ENCODE results near the gene AOPEP. TPM values are rescaled to one million over a fixed set of nuclear protein-coding genes. Genes with fewer than 3 reads are reported as not detected.
A peak's percentile ranks its signal among the peaks of the same experiment; 100 is the strongest.

The AOPEP gene
- total RNA-seq, 4 donors from 2014 or later, result 149 to 306 (median 193) TPM

DNA sequence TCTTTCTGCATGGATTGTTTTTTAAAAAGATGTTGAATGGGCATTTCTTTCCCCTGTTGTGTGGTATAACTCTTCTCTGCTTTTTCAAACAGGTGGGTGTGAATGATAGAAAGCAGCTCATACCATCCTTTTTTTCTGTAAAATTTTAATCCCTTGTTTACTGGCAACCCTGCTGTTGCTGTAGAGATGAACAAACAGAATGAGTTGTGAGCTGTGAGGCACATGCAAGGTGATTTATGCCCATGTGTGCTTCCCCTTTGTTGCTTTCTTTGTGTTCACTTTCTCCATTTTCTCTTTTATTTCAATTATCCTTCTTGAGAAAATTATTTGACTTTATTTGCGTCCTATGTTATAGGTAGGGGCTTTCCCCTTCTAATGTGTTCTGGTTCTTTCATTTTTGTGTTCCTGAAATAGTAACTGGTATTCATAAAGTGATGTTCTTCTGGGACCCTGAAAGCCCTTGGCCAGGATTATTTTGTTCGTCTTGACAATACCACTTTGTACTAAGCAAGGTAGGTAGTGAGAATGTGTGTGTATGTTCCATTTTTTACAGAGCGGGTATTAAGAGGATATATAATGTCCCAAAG is 79.9 kb downstream of the AOPEP start:
- no peak for DNase-seq (ENCODE audit: low spot score in 2 of 2)

DNA sequence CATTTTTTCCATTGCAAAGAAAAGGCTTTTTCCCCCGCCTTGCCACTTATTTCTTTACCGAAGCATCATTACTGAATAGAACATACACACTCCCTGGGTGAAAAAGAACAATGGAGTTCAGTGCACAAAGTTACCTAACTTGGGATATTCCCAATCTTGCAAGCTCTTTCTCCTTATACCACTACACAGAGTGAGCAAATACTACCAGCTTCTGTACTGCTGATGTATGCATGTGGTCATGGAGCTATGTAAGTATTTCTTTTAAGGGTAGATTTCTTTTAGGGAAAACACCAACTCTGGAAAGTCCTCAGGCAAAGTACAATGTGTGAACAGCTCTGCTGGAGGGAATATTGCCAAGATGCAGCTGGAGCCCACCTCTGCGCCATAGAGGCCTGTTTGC is 81.1 kb downstream of the AOPEP start:
- Histone ChIP-seq H3K4me1 (peaks cover 59% of the 10 kb centered on the region), H3K9me3 (no peaks in the 10 kb centered on the region), H3K36me3 (no peaks in the 10 kb centered on the region), H3K27me3 (no peaks in the 10 kb centered on the region), H3K27ac (peak overlapping the region; percentile 94), H3K4me3 (no peak overlapping the region)
- TF ChIP-seq POLR2A (IDR thresholded peaks at IDR 0.05) (no peak), POLR2AphosphoS5 (IDR thresholded peaks at IDR 0.05) (no peak), EP300 (IDR thresholded peaks at IDR 0.05) (no peak)
- TF ChIP-seq, protein P1, sequence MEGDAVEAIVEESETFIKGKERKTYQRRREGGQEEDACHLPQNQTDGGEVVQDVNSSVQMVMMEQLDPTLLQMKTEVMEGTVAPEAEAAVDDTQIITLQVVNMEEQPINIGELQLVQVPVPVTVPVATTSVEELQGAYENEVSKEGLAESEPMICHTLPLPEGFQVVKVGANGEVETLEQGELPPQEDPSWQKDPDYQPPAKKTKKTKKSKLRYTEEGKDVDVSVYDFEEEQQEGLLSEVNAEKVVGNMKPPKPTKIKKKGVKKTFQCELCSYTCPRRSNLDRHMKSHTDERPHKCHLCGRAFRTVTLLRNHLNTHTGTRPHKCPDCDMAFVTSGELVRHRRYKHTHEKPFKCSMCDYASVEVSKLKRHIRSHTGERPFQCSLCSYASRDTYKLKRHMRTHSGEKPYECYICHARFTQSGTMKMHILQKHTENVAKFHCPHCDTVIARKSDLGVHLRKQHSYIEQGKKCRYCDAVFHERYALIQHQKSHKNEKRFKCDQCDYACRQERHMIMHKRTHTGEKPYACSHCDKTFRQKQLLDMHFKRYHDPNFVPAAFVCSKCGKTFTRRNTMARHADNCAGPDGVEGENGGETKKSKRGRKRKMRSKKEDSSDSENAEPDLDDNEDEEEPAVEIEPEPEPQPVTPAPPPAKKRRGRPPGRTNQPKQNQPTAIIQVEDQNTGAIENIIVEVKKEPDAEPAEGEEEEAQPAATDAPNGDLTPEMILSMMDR (IDR thresholded peaks at IDR 0.05), result no peak
- DNase-seq (ENCODE audit: low spot score in 2 of 2), result no peak
- 89% methylated on average over 3 of the region's 3 CpGs for WGBS

More for the DNA sequence above, 79.9 kb downstream of the AOPEP start:
- no peaks in the 10 kb centered on the region for H3K9me3 ChIP-seq
- WGBS, result 62% methylated on average over 3 of the region's 3 CpGs
- H3K36me3 ChIP-seq, result no peaks in the 10 kb centered on the region
- H3K4me1 ChIP-seq, result peaks cover 70% of the 10 kb centered on the region
- H3K4me3 ChIP-seq, result no peak overlapping the region
- TF ChIP-seq POLR2A (IDR thresholded peaks at IDR 0.05) (no peak), POLR2AphosphoS5 (IDR thresholded peaks at IDR 0.05) (no peak), EP300 (IDR thresholded peaks at IDR 0.05) (no peak)
- TF ChIP-seq, protein P1 (IDR thresholded peaks at IDR 0.05), result no peak
- H3K27me3 ChIP-seq, result no peaks in the 10 kb centered on the region
- peak overlapping the region; percentile 94 for H3K27ac ChIP-seq

DNA sequence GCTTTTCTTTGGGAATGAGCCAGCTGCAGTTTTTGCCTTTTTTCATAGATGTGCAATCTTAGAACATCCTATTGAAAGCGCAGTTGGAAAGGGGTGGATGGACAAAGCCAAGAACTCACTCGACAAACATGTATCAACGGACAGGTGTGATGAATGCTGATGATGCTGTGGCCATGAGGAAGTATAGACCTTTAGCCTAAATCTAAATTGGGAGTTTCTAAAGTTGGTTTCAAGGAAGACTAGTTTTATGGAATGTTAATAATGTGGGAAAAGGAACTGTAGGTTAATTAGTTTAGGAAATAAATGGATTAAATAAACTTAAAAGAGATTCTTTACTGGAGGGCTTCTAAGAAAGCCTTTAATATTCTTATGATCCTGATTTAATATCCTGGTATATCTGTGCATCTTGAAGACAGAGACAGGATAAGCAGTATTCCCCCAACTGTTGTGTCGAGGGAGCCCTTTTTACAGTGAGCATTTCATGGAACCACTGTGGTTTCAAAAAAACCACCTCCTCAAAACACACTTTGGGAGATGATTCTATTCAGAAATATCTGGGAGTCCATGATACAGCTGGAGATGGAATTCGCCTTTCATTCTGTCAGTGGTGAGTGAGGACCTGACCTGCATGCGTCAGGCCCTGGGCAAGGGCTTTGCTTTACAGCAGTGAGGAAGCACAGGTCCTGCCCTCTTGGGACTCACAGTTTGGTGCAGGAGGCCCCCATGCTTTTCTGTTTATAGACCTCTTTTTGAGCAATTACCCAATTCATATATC is 82.6 kb downstream of the AOPEP start:
- TF ChIP-seq POLR2A (IDR thresholded peaks at IDR 0.05) (no peak), POLR2AphosphoS5 (IDR thresholded peaks at IDR 0.05) (no peak), EP300 (IDR thresholded peaks at IDR 0.05) (no peak)
- TF ChIP-seq, protein P1 (IDR thresholded peaks at IDR 0.05), result no peak
- WGBS, result 96% methylated on average over 6 of the region's 6 CpGs

DNA sequence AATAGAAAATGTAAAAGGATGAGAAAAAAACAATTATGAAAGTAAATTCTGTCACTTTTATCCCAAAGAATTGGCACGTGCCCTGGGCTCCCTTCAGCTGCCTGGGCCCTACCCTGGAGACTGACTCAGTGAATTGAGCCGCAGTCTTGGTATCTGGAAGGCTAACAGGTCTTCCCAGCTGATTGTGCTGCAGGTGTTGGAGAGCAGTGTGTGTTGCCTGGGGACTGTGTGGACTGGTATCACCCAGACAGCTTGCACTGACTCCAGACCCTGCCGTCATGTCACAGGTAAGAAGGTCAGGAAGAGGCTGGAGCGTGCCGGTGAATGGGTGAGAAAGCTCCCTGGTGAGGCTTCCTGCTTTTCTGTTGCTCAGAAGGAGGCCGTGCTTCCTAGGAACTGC is 83.3 kb downstream of the AOPEP start:
- 75% methylated on average over 6 of the region's 6 CpGs for WGBS
- Histone ChIP-seq H3K4me3 (no peak overlapping the region), H3K4me1 (peaks cover 38% of the 10 kb centered on the region), H3K36me3 (no peaks in the 10 kb centered on the region), H3K27ac (no peak overlapping the region), H3K27me3 (no peaks in the 10 kb centered on the region), H3K9me3 (no peaks in the 10 kb centered on the region)
- no peak for DNase-seq (ENCODE audit: low spot score in 2 of 2)
- TF ChIP-seq, protein P1 (IDR thresholded peaks at IDR 0.05), result no peak
- TF ChIP-seq POLR2A (IDR thresholded peaks at IDR 0.05) (no peak), POLR2AphosphoS5 (IDR thresholded peaks at IDR 0.05) (no peak), EP300 (IDR thresholded peaks at IDR 0.05) (no peak)

More for the DNA sequence above, 82.6 kb downstream of the AOPEP start:
- H3K9me3 ChIP-seq, result no peaks in the 10 kb centered on the region
- H3K4me3 ChIP-seq, result no peak overlapping the region
- H3K4me1 ChIP-seq, result peaks cover 45% of the 10 kb centered on the region
- no peaks in the 10 kb centered on the region for H3K36me3 ChIP-seq
- DNase-seq (ENCODE audit: low spot score in 2 of 2), result no peak
- no peaks in the 10 kb centered on the region for H3K27me3 ChIP-seq
- peak overlapping the region; percentile 32 for H3K27ac ChIP-seq

DNA sequence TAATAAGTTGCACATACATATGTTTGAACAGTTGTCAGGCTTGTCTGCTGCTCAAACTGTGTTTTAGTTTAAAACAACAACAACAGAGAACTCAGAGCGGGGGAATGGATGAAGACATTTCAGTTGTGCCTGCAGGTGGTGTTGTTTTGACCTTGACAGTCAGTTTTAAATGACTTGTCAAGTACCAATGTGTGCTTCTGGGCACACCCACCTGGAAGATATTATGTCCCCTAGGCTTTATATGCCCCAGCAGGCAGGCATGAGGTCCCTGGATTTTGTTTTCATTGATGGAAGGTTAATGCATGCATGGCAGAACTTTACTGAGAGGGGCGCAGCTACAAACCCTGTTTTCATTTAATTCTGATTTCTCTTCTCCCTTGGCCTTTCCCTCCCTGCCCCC is 84.6 kb downstream of the AOPEP start:
- H3K27me3 ChIP-seq, result no peaks in the 10 kb centered on the region
- no peak overlapping the region for H3K27ac ChIP-seq
- 81% methylated on average over 2 of the region's 2 CpGs for WGBS
- TF ChIP-seq POLR2A (IDR thresholded peaks at IDR 0.05) (no peak), EP300 (IDR thresholded peaks at IDR 0.05) (no peak), POLR2AphosphoS5 (IDR thresholded peaks at IDR 0.05) (no peak)
- TF ChIP-seq, protein P1 (IDR thresholded peaks at IDR 0.05), result no peak
- H3K36me3 ChIP-seq, result no peaks in the 10 kb centered on the region
- no peak overlapping the region for H3K4me3 ChIP-seq
- peaks cover 27% of the 10 kb centered on the region for H3K4me1 ChIP-seq
- no peaks in the 10 kb centered on the region for H3K9me3 ChIP-seq
- DNase-seq (ENCODE audit: low spot score in 2 of 2), result no peak

Measured in suprapubic skin (tissue), 4 donors.